Mesenchymal stem cell (in vitro differentiated cells and primary cell): ENCODE results near the gene PIGL.
"Not testable (repeated sequence)": the region's sequence is repeated elsewhere in the genome, so short reads cannot be mapped to it uniquely, and the experiment has no call there.

Experiments
- DNase-seq: peaks from one replicate; pipeline ENCODE4 v3.0.0-alpha.2; 2013
- H2AFZ ChIP-seq: one replicate; pipeline ENCODE4 v1.6.1; 2013; ENCODE audit warnings: low read depth, mild to moderate bottlenecking, control low read depth, inconsistent platforms, low read length, moderate library complexity
- H2AK5ac ChIP-seq: 2 replicates; pipeline ENCODE4 v1.6.1; 2013; ENCODE audit warnings: low read length, moderate library complexity, mild to moderate bottlenecking, inconsistent platforms; ENCODE audit not compliant: severe bottlenecking
- H2BK120ac ChIP-seq: one replicate; pipeline ENCODE4 v1.6.1; 2013; ENCODE audit warnings: low read depth, mild to moderate bottlenecking, inconsistent platforms, low read length, moderate library complexity
- H2BK12ac ChIP-seq, 2 experiments: one replicate each; pipeline ENCODE4 v1.6.1; 2013; ENCODE audit warnings: inconsistent platforms in 2 of 2, low read length in 2 of 2, mild to moderate bottlenecking in 2 of 2, moderate library complexity in 2 of 2, control low read depth in 1 of 2
- H2BK15ac ChIP-seq: one replicate; pipeline ENCODE4 v1.6.1; 2013; ENCODE audit warnings: mild to moderate bottlenecking, low read depth, inconsistent platforms; ENCODE audit not compliant: poor library complexity, severe bottlenecking
- H2BK5ac ChIP-seq: 2 replicates; pipeline ENCODE4 v1.6.1; 2013; ENCODE audit warnings: low read depth, mild to moderate bottlenecking, low read length, control low read depth, inconsistent platforms; ENCODE audit not compliant: poor library complexity, severe bottlenecking
- H3K14ac ChIP-seq, 2 experiments: one replicate each; pipeline ENCODE4 v1.6.1; 2013; ENCODE audit warnings: inconsistent platforms in 2 of 2, low read length in 2 of 2, control low read depth in 1 of 2, mild to moderate bottlenecking in 1 of 2, moderate library complexity in 1 of 2
- H3K18ac ChIP-seq, 2 experiments: one replicate each; pipeline ENCODE4 v1.6.1; 2013; ENCODE audit warnings: inconsistent platforms in 2 of 2, low read length in 2 of 2, control low read depth in 1 of 2, low read depth in 1 of 2, mild to moderate bottlenecking in 1 of 2
- H3K23ac ChIP-seq, 2 experiments: one replicate each; pipeline ENCODE4 v1.6.1; 2013; ENCODE audit warnings: inconsistent platforms in 2 of 2, low read length in 2 of 2, mild to moderate bottlenecking in 2 of 2, moderate library complexity in 2 of 2, control low read depth in 1 of 2
- H3K27ac ChIP-seq: 2 replicates; pipeline ENCODE4 v1.5.1; 2013; ENCODE audit warnings: mild to moderate bottlenecking, moderate library complexity, low read length, control low read depth, inconsistent platforms; ENCODE audit not compliant: poor library complexity, severe bottlenecking
- H3K27me3 ChIP-seq, 2 experiments: 2 replicates each; pipeline versions ENCODE4 v1.6.1 to v1.7.0; 2013; ENCODE audit warnings: low read length in 2 of 2, mild to moderate bottlenecking in 2 of 2, moderate library complexity in 2 of 2, control low read depth in 1 of 2, inconsistent platforms in 1 of 2; ENCODE audit not compliant: control insufficient read depth in 1 of 2, insufficient read depth in 1 of 2
- H3K36me3 ChIP-seq, 2 experiments: 2 replicates each; pipeline versions ENCODE4 v1.6.1 to v1.7.0; 2013; ENCODE audit warnings: low read length in 2 of 2, control low read depth in 1 of 2, inconsistent platforms in 1 of 2, low read depth in 1 of 2, mild to moderate bottlenecking in 1 of 2; ENCODE audit not compliant: insufficient read depth in 2 of 2, control insufficient read depth in 1 of 2
- H3K4ac ChIP-seq, 2 experiments: one replicate each; pipeline ENCODE4 v1.6.1; 2013; ENCODE audit warnings: inconsistent platforms in 2 of 2, low read length in 2 of 2, mild to moderate bottlenecking in 2 of 2, moderate library complexity in 2 of 2, control low read depth in 1 of 2, low read depth in 1 of 2
- H3K4me1 ChIP-seq: 2 replicates; pipeline ENCODE4 v1.6.1; 2013; ENCODE audit warnings: low read depth, low read length, control low read depth; ENCODE audit not compliant: control insufficient read depth, insufficient read depth
- H3K4me2 ChIP-seq: 2 replicates; pipeline ENCODE4 v1.6.1; 2013; ENCODE audit warnings: low read length, mild to moderate bottlenecking, inconsistent platforms; ENCODE audit not compliant: poor library complexity, severe bottlenecking
- H3K4me3 ChIP-seq, 2 experiments: 2 replicates each; pipeline versions ENCODE4 v1.5.1 to v1.7.0; 2013; ENCODE audit warnings: low read length in 2 of 2, mild to moderate bottlenecking in 2 of 2, control low read depth in 1 of 2, low read depth in 1 of 2; ENCODE audit not compliant: insufficient read depth in 1 of 2
- H3K79me1 ChIP-seq: replicated peaks from 2 replicates; pipeline ENCODE4 v1.6.1; 2013; ENCODE audit warnings: mild to moderate bottlenecking, control low read depth, low read length, inconsistent platforms; ENCODE audit not compliant: poor library complexity, severe bottlenecking
- H3K9ac ChIP-seq: 2 replicates; pipeline ENCODE4 v1.7.0; 2013; ENCODE audit warnings: mild to moderate bottlenecking, low read length, moderate library complexity
- H3K9me3 ChIP-seq: 2 replicates; pipeline ENCODE4 v1.7.0; 2013; ENCODE audit warnings: mild to moderate bottlenecking, low read length; ENCODE audit not compliant: control insufficient read depth
- H4K8ac ChIP-seq: one replicate; pipeline ENCODE4 v1.6.1; 2013; ENCODE audit warnings: inconsistent platforms, mild to moderate bottlenecking, low read length, moderate library complexity
- H4K91ac ChIP-seq: one replicate; pipeline ENCODE4 v1.6.1; 2013; ENCODE audit warnings: mild to moderate bottlenecking, low read length, inconsistent platforms
- WGBS: methylation state at CpG from one replicate; pipeline ENCODE4 v1.1.7; 2013; ENCODE audit warnings: mixed read lengths; 5-methylcytosine and 5-hydroxymethylcytosine counted together

PIGL gene

GRCh38 chr17:16202554-16203500 is 14.2 kb upstream of the PIGL start:
- not testable (repeated sequence) for H3K14ac ChIP-seq, H3K9me3 ChIP-seq, H2AFZ ChIP-seq, H2BK15ac ChIP-seq, H4K91ac ChIP-seq, H2BK5ac ChIP-seq, H3K36me3 ChIP-seq, H3K27me3 ChIP-seq, H4K8ac ChIP-seq, H3K4me1 ChIP-seq, H3K79me1 ChIP-seq, H2BK12ac ChIP-seq, H3K23ac ChIP-seq, H3K18ac ChIP-seq, H3K4me2 ChIP-seq, H3K27ac ChIP-seq, H3K4ac ChIP-seq, H2BK120ac ChIP-seq, H2AK5ac ChIP-seq
- WGBS, result 70% methylated on average over 5 of the region's 5 CpGs
- peak; percentile 74 for DNase-seq
- peak overlapping the region; percentile 77 for H3K9ac ChIP-seq
- H3K4me3 ChIP-seq, result peak overlapping the region in 1 of 2 experiments; percentile 58

DNA sequence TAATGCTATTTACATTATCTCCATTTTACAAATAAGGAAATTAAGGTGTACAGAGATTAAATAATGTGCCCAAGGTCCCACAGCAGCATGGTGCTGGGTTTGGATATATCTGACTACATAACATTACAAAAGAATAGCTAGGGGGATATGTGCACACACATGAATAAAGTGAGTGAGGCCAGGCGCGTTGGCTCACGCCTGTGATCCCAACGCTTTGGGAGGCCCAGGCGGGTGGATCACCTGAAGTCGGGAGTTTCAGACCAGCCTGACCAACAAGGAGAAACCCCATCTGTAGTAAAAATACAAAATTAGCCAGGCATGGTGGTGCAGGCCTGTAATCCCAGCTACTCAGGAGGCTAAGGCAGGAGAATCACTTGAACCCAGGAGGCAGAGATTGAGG is 12.2 kb upstream of the PIGL start:
- H4K8ac ChIP-seq, H3K9me3 ChIP-seq: not testable (repeated sequence)

GRCh38 chr17:16211590-16211989 is 5.4 kb upstream of the PIGL start:
- 100% methylated on average over 1 of the region's 3 CpGs for WGBS
- no peak overlapping the region for H3K14ac ChIP-seq
- no peak overlapping the region for H2AFZ ChIP-seq
- H2BK15ac ChIP-seq, result no peak overlapping the region
- no peaks in the 10 kb centered on the region for H3K9me3 ChIP-seq
- no peak overlapping the region for H3K4me2 ChIP-seq
- no peaks in the 10 kb centered on the region for H3K27me3 ChIP-seq
- no peak overlapping the region for H3K4me3 ChIP-seq
- H3K18ac ChIP-seq, result no peak overlapping the region
- H2BK12ac ChIP-seq, result no peak overlapping the region
- no peak overlapping the region for H3K9ac ChIP-seq
- no peak overlapping the region for H4K8ac ChIP-seq
- no peak overlapping the region for H2BK5ac ChIP-seq
- no peak overlapping the region for H3K23ac ChIP-seq
- H3K36me3 ChIP-seq, result no peaks in the 10 kb centered on the region
- H3K4ac ChIP-seq, result no peak overlapping the region
- no peaks in the 10 kb centered on the region for H3K79me1 ChIP-seq
- no peak overlapping the region for H2BK120ac ChIP-seq
- H3K27ac ChIP-seq, result no peak overlapping the region
- peaks cover 10% of the 10 kb centered on the region for H3K4me1 ChIP-seq
- no peak for DNase-seq
- H2AK5ac ChIP-seq, result no peak overlapping the region
- no peak overlapping the region for H4K91ac ChIP-seq

More for the DNA sequence above, 12.2 kb upstream of the PIGL start:
- not testable (repeated sequence) for H3K4me1 ChIP-seq, H3K36me3 ChIP-seq, H3K14ac ChIP-seq, H3K4me2 ChIP-seq, H3K79me1 ChIP-seq, H3K4ac ChIP-seq, H3K18ac ChIP-seq, H3K27ac ChIP-seq, H4K91ac ChIP-seq, H2BK5ac ChIP-seq, H2BK12ac ChIP-seq, H2BK120ac ChIP-seq, H3K27me3 ChIP-seq, H2AFZ ChIP-seq, DNase-seq, H3K9ac ChIP-seq, H3K4me3 ChIP-seq, H2BK15ac ChIP-seq, H2AK5ac ChIP-seq, H3K23ac ChIP-seq
- 95% methylated on average over 6 of the region's 6 CpGs for WGBS

- WGBS, result 97% methylated on average over 5 of the region's 6 CpGs
- H3K27ac ChIP-seq, result no peak overlapping the region
- DNase-seq, result no peak
Observed at GRCh38 chr17:16212793-16213192, 4.2 kb upstream of the PIGL start.

More at GRCh38 chr17:16212793-16213192, 4.2 kb upstream of the PIGL start:
- no peak overlapping the region for H2AFZ ChIP-seq
- no peak overlapping the region for H3K23ac ChIP-seq
- no peak overlapping the region for H3K4ac ChIP-seq
- no peak overlapping the region for H3K18ac ChIP-seq
- no peak overlapping the region for H4K8ac ChIP-seq
- H2BK5ac ChIP-seq, result no peak overlapping the region
- H3K4me3 ChIP-seq, result no peak overlapping the region
- no peak overlapping the region for H2BK120ac ChIP-seq
- H3K4me1 ChIP-seq, result peaks cover 10% of the 10 kb centered on the region
- no peak overlapping the region for H3K9ac ChIP-seq
- H3K79me1 ChIP-seq, result no peaks in the 10 kb centered on the region
- H3K9me3 ChIP-seq, result no peaks in the 10 kb centered on the region
- no peak overlapping the region for H2BK15ac ChIP-seq
- no peak overlapping the region for H3K4me2 ChIP-seq
- no peaks in the 10 kb centered on the region for H3K27me3 ChIP-seq
- H2AK5ac ChIP-seq, result no peak overlapping the region
- H3K36me3 ChIP-seq, result no peaks in the 10 kb centered on the region
- no peak overlapping the region for H3K14ac ChIP-seq
- H4K91ac ChIP-seq, result no peak overlapping the region
- no peak overlapping the region for H2BK12ac ChIP-seq
